Duodenal mucosa (tissue), 2 donors: ENCODE results near the gene CD59.
"Not testable (repeated sequence)": the region's sequence is repeated elsewhere in the genome, so short reads cannot be mapped to it uniquely, and the experiment has no call there.

Experiments
- H3K27ac ChIP-seq: one replicate; pipeline ENCODE4 v1.7.0; 2013; ENCODE audit warnings: low read depth, low read length
- H3K27me3 ChIP-seq, 2 donors: one replicate each; pipeline ENCODE4 v1.7.0; 2013; ENCODE audit warnings: low read length in 2 of 2, control low read depth in 1 of 2; ENCODE audit not compliant: insufficient read depth in 2 of 2, control insufficient read depth in 1 of 2
- H3K36me3 ChIP-seq, 2 donors: one replicate each; pipeline ENCODE4 v1.7.0; 2013; ENCODE audit warnings: low read length in 2 of 2, control low read depth in 1 of 2; ENCODE audit not compliant: insufficient read depth in 2 of 2, control insufficient read depth in 1 of 2
- H3K4me1 ChIP-seq, 2 donors: one replicate each; pipeline ENCODE4 v1.7.0; 2013; ENCODE audit warnings: low read length in 2 of 2, control low read depth in 1 of 2; ENCODE audit not compliant: insufficient read depth in 2 of 2, control insufficient read depth in 1 of 2
- H3K4me3 ChIP-seq, 2 donors: one replicate each; pipeline ENCODE4 v1.7.0; 2013; ENCODE audit warnings: low read length in 2 of 2, low read depth in 1 of 2
- H3K9ac ChIP-seq, 2 donors: one replicate each; pipeline ENCODE4 v1.7.0; 2013; ENCODE audit warnings: low read length in 2 of 2, low read depth in 1 of 2
- H3K9me3 ChIP-seq, 2 donors: one replicate each; pipeline ENCODE4 v1.7.0; 2013; ENCODE audit warnings: low read length in 2 of 2, control low read depth in 1 of 2; ENCODE audit not compliant: control insufficient read depth in 1 of 2

CD59 gene

DNA sequence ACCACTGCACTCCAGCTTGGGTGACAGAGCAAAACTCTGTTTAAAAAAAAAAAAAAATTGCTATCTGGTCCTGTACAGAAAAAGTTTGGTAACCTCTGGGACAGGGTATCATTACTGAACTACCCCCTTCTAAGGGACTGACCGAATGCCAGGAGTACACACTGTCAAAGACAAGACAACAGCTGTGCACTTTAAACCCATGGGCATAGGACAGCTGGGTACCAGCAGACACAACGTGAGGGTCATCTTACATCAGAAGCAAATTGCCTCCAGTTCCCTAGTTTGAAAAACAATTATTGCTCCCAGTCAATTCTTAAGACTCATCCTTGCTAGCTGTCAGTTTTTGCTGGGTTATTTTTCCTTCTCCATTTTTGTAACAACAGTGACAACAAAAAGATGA, 17.8 kb downstream of the CD59 start:
- no peaks in the 10 kb centered on the region for H3K9me3 ChIP-seq
- peaks cover 26 to 38% of the 10 kb centered on the region in 2 donors for H3K4me1 ChIP-seq
- H3K36me3 ChIP-seq, result peaks cover 15 to 43% of the 10 kb centered on the region in 2 donors
- no peak overlapping the region for H3K27ac ChIP-seq
- H3K27me3 ChIP-seq, result no peaks in the 10 kb centered on the region
- no peak overlapping the region for H3K4me3 ChIP-seq
- H3K9ac ChIP-seq, result no peak overlapping the region

DNA sequence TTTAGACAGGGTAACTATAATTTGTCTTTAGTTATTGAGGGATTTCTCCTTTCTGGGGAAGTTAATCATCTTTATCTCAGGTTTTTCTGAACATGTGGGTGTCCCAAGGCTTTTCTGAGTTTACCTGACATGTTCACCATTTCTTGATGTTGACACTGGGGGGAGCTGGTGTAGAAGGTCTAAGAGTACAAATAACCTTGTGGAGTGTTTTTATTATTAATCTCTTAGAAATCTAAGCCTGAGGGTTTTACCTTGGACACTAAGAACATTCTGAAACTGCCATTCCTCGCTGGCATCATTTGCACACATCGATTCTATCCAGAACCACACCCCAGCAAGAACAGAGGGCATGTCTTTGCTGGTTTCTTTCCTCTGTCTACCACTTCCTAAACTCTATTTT, 20.0 kb downstream of the CD59 start:
- Histone ChIP-seq H3K27me3 (no peaks in the 10 kb centered on the region), H3K36me3 (peaks cover 7 to 34% of the 10 kb centered on the region in 2 donors), H3K27ac (no peak overlapping the region), H3K9ac (no peak overlapping the region), H3K9me3 (no peaks in the 10 kb centered on the region), H3K4me3 (no peak overlapping the region), H3K4me1 (peaks cover 15 to 33% of the 10 kb centered on the region in 2 donors)

DNA sequence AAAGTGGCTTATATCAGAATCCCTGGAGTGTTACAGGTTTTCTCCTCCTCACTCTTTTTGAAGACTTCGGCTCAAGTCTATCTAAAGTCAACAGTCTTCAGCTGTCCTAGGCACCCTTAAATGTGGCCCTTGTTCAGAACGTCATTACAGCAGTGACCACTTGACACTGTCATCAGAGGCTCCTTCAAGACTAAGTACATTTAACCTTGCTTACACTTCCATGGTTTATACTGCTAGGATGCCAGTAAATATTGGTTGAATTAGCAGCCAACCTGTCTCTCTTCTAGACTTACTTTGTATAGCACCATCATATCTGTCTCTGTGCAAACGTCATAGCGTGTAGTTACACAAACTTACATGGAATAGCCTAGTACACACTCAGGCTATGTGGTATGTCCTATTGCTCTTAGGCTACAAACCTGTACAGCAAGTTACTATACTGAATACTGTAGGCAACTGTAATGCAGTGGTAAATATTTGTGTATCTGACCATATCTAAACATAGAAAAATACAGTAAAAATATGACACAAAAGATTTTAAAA, 22.3 kb downstream of the CD59 start:
- Histone ChIP-seq H3K4me3 (no peak overlapping the region), H3K27ac (no peak overlapping the region), H3K27me3 (no peaks in the 10 kb centered on the region), H3K9me3 (no peaks in the 10 kb centered on the region), H3K36me3 (peaks cover 14 to 37% of the 10 kb centered on the region in 2 donors), H3K4me1 (peaks cover 15 to 37% of the 10 kb centered on the region in 2 donors), H3K9ac (no peak overlapping the region)

DNA sequence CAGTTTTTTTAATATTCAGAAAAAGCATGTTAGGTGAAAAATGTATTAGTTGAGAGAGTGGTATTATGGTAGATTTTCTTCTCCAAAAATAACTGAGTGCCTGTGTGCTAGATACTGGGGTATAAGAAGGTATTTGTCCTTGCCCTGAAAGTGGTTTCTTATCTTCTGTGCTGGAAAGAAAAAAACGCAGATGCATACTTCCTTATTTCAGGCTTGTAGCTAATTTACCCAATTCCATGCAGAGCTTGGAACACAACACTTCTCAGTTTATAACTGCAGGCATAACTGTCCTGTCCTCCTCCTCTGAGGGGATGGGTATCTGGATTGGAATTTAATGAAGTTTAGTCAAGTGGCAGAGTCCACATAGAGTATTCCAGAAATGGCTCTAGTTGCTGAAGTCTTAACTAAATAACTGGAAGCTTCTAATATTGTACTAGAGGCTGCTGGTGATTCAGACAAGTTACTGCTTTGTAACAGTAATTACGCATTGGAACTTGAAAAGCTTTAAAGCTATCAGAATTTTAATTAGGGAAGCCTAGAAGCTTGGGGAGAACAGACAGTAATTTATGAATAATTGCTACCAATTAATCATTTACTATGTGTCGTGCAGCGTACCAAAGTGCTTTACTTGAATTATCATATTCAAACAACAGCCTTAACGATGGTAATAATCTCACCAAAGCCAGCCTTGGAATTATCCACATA, 22.9 kb downstream of the CD59 start:
- H3K4me1 ChIP-seq, result peaks cover 15 to 37% of the 10 kb centered on the region in 2 donors
- no peaks in the 10 kb centered on the region for H3K27me3 ChIP-seq
- H3K4me3 ChIP-seq, result no peak overlapping the region
- H3K9ac ChIP-seq, result no peak overlapping the region
- no peaks in the 10 kb centered on the region for H3K9me3 ChIP-seq
- H3K36me3 ChIP-seq, result peaks cover 14 to 34% of the 10 kb centered on the region in 2 donors
- H3K27ac ChIP-seq, result no peak overlapping the region

DNA sequence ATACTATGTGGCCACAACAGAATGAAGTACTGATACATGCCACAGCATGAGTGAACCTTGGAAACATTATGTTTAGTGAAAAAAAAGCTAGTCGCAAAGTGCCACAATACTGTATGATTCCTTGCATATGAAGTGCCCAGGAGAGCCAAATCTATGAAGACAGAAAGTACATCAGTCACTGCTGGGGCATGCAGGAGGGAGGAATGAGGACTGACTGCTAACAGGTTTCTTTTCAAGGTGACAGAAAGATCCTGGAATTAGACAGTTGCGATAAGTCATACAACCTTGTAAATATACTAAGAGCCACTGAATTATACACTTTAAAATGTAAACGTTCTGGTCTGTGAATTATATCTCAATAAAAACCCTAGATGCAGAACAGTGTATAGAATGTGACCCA, 23.8 kb downstream of the CD59 start:
- Histone ChIP-seq H3K4me1 (peaks cover 15 to 37% of the 10 kb centered on the region in 2 donors), H3K9me3 (no peaks in the 10 kb centered on the region), H3K4me3 (no peak overlapping the region), H3K27ac (no peak overlapping the region), H3K27me3 (no peaks in the 10 kb centered on the region), H3K9ac (no peak overlapping the region), H3K36me3 (peaks cover 14 to 32% of the 10 kb centered on the region in 2 donors)

DNA sequence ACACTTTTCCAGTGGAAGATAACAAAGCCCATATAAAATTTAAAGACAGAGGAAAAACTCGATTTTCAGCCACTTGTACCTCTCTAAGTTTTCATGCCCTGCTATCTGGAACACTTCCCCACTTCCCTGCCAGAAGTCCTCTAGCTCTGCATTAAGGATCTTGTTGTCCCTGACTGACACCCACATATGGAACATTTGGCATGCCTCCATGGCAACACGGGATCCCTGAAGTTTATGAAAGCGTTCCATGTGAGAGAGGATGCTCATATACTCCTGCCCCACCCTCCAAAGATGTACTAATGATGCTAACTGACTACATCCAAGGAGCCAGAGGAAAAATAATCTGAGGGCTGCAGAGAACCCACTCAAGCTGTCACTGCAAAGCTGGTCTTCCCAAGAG, 26.8 kb downstream of the CD59 start:
- no peak overlapping the region for H3K9ac ChIP-seq
- peaks cover 9 to 25% of the 10 kb centered on the region in 2 donors for H3K36me3 ChIP-seq
- peaks cover 7 to 31% of the 10 kb centered on the region in 2 donors for H3K4me1 ChIP-seq
- no peaks in the 10 kb centered on the region for H3K27me3 ChIP-seq
- no peaks in the 10 kb centered on the region for H3K9me3 ChIP-seq
- no peak overlapping the region for H3K4me3 ChIP-seq
- no peak overlapping the region for H3K27ac ChIP-seq

DNA sequence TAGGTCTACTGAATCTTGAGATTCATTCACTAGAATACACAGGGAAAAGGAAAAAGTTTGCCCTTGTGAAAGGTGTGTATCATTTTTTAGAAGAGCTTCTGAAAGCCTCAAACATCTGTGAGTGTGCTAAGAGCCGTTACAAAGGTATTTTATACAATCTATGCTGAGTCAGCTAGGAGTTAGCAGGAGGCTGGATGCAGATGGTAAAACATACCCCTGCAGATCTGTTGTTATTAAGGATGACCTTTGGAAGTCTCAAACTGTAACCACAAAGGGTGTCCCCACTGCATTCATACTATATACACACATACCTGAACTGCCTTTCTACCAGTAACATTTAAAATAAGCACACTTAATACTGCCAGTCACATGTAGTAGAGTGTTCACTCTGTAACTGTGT, 27.2 kb downstream of the CD59 start:
- Histone ChIP-seq H3K27ac (no peak overlapping the region), H3K27me3 (no peaks in the 10 kb centered on the region), H3K4me1 (peaks cover 4 to 33% of the 10 kb centered on the region in 2 donors), H3K9ac (no peak overlapping the region), H3K36me3 (peaks cover 9 to 21% of the 10 kb centered on the region in 2 donors), H3K9me3 (no peaks in the 10 kb centered on the region), H3K4me3 (no peak overlapping the region)

DNA sequence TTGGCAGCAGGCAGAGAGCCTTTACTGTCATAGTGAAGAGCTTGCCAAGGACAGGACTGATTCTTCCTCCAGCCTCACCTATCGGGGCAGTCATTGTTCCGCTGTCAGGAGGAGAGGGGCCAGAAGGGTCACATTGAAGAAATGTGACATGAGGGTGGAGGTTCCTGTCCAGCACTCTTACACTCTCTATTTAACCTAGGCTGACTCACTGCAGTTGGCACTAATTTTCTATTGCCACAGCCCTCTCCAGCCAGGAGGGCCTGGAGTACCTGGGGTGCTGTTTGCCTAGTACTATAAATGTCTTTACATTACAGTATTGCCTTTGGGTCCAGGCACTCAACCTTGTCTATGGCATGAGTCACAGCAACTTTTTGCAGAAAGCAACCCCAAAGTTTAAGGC, 28.4 kb downstream of the CD59 start:
- H3K27me3 ChIP-seq, H3K9ac ChIP-seq, H3K4me3 ChIP-seq, H3K9me3 ChIP-seq, H3K27ac ChIP-seq: not testable (repeated sequence)
- peaks cover 9 to 33% of the 10 kb centered on the region in 2 donors for H3K4me1 ChIP-seq
- peaks cover 9 to 20% of the 10 kb centered on the region in 2 donors for H3K36me3 ChIP-seq

DNA sequence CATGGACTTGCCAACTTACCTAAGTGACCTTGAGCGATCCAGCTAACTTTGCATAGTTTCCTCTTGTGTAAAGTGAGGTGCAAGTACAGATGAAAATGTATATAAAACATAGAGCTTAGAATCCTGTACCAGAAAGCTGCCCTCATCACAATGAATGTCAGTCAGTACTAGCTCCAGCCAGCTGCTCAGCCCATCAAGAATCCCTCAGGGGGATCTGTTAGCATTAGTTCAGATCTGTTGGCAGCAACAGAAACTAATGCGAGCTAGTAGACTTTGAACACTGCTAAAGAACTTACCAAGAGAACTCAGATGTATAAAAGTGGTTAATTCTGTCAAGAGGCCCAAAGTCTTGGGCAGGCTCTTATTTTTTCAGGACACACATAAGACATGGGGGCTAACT, 29.3 kb downstream of the CD59 start:
- H3K27me3 ChIP-seq, result no peaks in the 10 kb centered on the region
- H3K36me3 ChIP-seq, result peaks cover 9 to 20% of the 10 kb centered on the region in 2 donors
- H3K9me3 ChIP-seq, result no peaks in the 10 kb centered on the region
- H3K27ac ChIP-seq, result no peak overlapping the region
- H3K9ac ChIP-seq, result no peak overlapping the region
- H3K4me1 ChIP-seq, result peaks cover 9 to 35% of the 10 kb centered on the region in 2 donors
- no peak overlapping the region for H3K4me3 ChIP-seq

DNA sequence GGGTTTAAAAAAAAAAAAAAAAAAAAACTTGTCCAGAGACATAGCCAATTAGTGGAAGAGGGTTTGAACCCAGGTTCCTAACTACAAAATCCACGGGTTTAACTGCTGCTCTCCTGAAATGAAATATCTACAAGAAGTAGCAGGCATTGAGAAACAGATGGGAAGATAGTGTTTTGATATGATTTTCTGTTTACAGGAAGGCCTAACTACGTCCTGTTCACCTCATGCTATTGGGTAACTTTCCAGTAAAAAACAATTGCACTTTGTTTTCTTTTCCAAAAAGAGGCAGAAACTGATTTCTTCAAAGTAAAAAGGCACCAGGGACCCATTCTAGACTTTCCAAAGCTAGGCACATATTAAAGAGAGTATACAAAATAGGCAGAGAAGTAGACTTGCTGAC, 29.7 kb downstream of the CD59 start:
- peaks cover 9 to 39% of the 10 kb centered on the region in 2 donors for H3K4me1 ChIP-seq

More for the DNA sequence above, 29.7 kb downstream of the CD59 start:
- Histone ChIP-seq H3K4me3 (no peak overlapping the region), H3K9ac (no peak overlapping the region), H3K9me3 (no peaks in the 10 kb centered on the region), H3K27ac (no peak overlapping the region), H3K36me3 (peaks cover 9 to 20% of the 10 kb centered on the region in 2 donors), H3K27me3 (no peaks in the 10 kb centered on the region)
